ENCODE results near the gene TMEM63A. TPM values are rescaled to one million over a fixed set of nuclear protein-coding genes. Genes with fewer than 3 reads are reported as not detected.
"Not testable (repeated sequence)": the region's sequence is repeated elsewhere in the genome, so short reads cannot be mapped to it uniquely, and the experiment has no call there.

TMEM63A gene
- total RNA-seq, 2 experiments from 2014 or later: 197 to 211 TPM

DNA sequence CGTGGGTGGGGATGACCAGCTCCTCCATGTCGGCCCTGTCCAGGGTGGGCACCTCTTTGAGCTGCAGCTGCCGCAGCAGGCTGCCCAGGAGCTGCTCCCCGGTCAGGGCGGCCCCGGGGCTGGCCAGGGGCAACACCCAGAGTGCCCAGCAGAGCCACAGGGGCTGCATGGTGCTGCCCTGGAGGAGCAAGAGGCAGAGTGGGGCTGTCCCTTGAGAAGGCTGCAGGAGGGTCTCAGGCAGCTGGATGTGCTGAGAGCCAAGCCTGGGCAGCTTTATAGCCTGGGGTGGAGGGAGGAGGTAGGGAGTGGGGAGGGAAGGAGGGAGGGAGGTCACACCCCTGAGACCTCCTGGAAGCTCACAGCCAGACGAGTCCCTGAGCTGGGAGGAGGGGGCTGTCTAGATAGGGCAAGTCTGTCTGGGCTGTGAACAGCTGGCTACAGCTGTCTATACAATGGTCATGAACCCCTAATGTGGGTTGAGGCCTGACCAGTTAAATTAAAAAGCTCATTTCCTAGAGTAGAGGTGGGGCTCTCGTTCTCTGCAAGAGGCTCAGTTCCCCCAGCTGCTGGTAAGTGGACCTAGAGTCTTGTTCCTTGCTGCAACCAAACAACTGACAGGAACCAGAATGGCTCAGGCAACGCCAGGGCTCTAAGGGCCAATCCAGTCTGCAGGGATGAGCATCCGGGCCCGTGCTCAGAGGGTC is 6.9 kb upstream of the TMEM63A start, which contains the start of gene LEFTY1:
Gene LEFTY1 (minus strand): TSS at position 249 of the 704 bp plus-strand sequence. CDS start 80 bp downstream, at position 169.
- CTCF ChIA-PET: interaction anchor here (0.6 to 2.3 kb wide), 6 partner anchors 11 to 414 kb away, joined by 3 to 7 read pairs (median 5); no protein-coding TSS in a partner anchor
- H3K4me3 Mint-ChIP-seq: no peak within 1 kb of the TSS

DNA sequence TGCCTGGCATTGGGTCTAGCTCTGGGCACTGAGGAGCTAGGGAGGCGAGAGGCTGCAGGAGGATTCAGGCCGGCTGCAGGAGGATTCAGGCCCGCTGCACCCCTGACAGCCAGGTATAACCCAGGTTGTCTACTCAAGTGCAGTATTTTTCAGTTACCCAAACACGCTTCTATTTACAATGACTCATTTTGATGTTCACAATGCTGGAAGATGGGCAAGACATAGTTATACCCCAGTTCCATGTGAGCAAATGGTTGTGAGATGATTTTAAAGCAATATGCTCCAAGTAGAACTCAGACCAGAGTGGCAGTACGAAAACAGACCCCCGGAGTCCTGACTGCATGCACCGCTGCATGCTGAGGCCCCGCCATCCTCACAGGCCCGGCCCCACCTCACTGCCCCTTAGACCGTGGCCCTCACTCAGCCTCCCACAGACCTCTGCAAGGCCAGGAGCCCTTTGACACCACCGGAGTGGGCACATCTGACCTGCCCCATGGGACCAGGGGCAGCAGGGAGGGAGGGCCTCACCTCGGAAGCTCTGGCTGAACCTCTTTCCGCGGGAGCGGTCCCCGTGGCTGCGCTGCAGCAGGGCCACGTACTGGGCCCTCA is 6.2 kb upstream of the TMEM63A start:
- peaks cover 9% of the 10 kb centered on the region for H3K27me3 Mint-ChIP-seq
- H3K4me3 Mint-ChIP-seq: no peak overlapping the region
- H3K4me1 Mint-ChIP-seq: peaks cover 25% of the 10 kb centered on the region
- H3K27ac Mint-ChIP-seq: no peak overlapping the region
- no peaks in the 10 kb centered on the region for H3K9me3 Mint-ChIP-seq
- H3K36me3 Mint-ChIP-seq (ENCODE audit: low read depth): no peaks in the 10 kb centered on the region
- ChIA-PET CTCF (interaction anchor here (1.8 to 2.0 kb wide), 3 partner anchors 10 to 413 kb away, joined by 5 to 7 read pairs (median 7); no protein-coding TSS in a partner anchor), POLR2A (no interaction called here)
- DNase-seq: no peak

More for the DNA sequence above, 6.9 kb upstream of the TMEM63A start, which contains the start of gene LEFTY1:
- Mint-ChIP-seq H3K27ac (peak within 1 kb of the TSS; percentile 62), H3K36me3 (ENCODE audit: low read depth) (peaks cover 1% of the 10 kb centered on the region), H3K9me3 (no peaks in the 10 kb centered on the region), H3K27me3 (peaks cover 10% of the 10 kb centered on the region), H3K4me1 (peaks cover 25% of the 10 kb centered on the region)
- DNase-seq: no peak
- POLR2A ChIA-PET: no interaction called here

DNA sequence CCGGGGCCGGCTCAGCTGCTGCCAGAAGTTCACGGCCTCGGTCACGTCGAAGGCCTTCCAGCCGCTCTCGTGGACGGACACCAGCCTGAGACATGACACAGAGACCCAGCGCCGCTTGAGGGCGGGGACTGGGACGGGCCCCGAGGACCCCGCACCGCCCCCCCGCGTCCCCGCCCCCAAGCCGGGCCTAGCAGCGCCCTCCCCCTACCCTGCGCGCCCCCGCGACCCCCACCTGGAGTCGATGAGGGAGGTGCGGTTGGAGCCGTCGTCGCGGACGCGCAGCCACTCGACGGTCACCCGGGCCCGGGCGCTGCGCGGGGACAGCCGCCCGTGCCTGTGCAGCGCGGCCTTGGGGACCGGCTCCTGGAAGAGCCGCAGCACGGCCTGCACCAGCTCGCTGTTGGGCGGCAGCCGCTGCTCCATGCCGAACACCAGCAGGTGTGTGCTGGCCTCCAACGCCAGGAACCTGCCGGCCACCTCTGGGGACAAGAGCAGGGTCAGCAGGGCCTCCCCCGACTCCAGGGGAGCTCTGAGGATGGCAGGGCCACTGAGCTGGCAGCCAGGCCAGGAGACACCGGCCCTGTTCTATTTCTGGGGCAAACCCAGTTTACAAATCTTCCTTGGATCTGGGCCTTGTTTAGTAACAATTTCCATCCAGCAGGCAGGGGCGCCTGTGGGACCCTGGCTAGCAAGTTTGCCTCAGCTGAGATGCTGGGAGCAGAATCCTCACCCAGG is 5.5 kb upstream of the TMEM63A start:
- DNase-seq; H3K36me3 Mint-ChIP-seq (ENCODE audit: low read depth); POLR2A ChIA-PET: not testable (repeated sequence)

GRCh38 chr1:225887030-225887314 is 4.8 kb upstream of the TMEM63A start:
- Mint-ChIP-seq H3K9me3 (no peaks in the 10 kb centered on the region), H3K4me3 (no peak overlapping the region), H3K27me3 (peaks cover 9% of the 10 kb centered on the region), H3K36me3 (ENCODE audit: low read depth) (no peaks in the 10 kb centered on the region), H3K4me1 (peaks cover 28% of the 10 kb centered on the region), H3K27ac (no peak overlapping the region)
- ChIA-PET CTCF (no interaction called here), POLR2A (no interaction called here)
- no peak for DNase-seq

More for the DNA sequence above, 5.5 kb upstream of the TMEM63A start:
- CTCF ChIA-PET: interaction anchor here (1.8 kb wide), 1 partner anchor 10 kb away, joined by 7 read pairs; no protein-coding TSS in a partner anchor
- peaks cover 28% of the 10 kb centered on the region for H3K4me1 Mint-ChIP-seq
- H3K27me3 Mint-ChIP-seq, H3K4me3 Mint-ChIP-seq, H3K27ac Mint-ChIP-seq, H3K9me3 Mint-ChIP-seq: not testable (repeated sequence)

- Mint-ChIP-seq H3K4me3 (no peak overlapping the region), H3K4me1 (peaks cover 23% of the 10 kb centered on the region), H3K36me3 (ENCODE audit: low read depth) (no peaks in the 10 kb centered on the region), H3K9me3 (no peaks in the 10 kb centered on the region), H3K27ac (no peak overlapping the region), H3K27me3 (peaks cover 9% of the 10 kb centered on the region)
- CTCF ChIA-PET: no interaction called here
- POLR2A ChIA-PET: no interaction called here
- no peak for DNase-seq
Measured at GRCh38 chr1:225886159-225887029, 4.2 kb upstream of the TMEM63A start.

- Mint-ChIP-seq H3K36me3 (ENCODE audit: low read depth) (peaks cover 7% of the 10 kb centered on the region), H3K9me3 (no peaks in the 10 kb centered on the region)
- CTCF ChIA-PET: interaction anchor here (0.5 to 1.2 kb wide), 4 partner anchors 12 to 292 kb away, joined by 3 to 5 read pairs (median 3); no protein-coding TSS in a partner anchor
Measured at GRCh38 chr1:225885336-225885735, 3.2 kb upstream of the TMEM63A start.

GRCh38 chr1:225883616-225884265 is 1.6 kb upstream of the TMEM63A start:
- Mint-ChIP-seq H3K4me3 (peak overlapping the region; percentile 90), H3K27me3 (peaks cover 9% of the 10 kb centered on the region), H3K9me3 (no peaks in the 10 kb centered on the region), H3K4me1 (peaks cover 33% of the 10 kb centered on the region), H3K36me3 (ENCODE audit: low read depth) (peaks cover 23% of the 10 kb centered on the region), H3K27ac (peak overlapping the region; percentile 27)
- CTCF ChIA-PET: interaction anchor here (1.1 to 4.7 kb wide), 5 partner anchors 11 to 106 kb away, joined by 3 to 35 read pairs (median 6); partner anchors contain the start of gene SRP9
- no peak for DNase-seq
- POLR2A ChIA-PET: interaction anchor here (1.1 kb wide), 1 partner anchor 18 kb away, joined by 6 read pairs; no protein-coding TSS in a partner anchor

More at GRCh38 chr1:225885336-225885735, 3.2 kb upstream of the TMEM63A start:
- no peak overlapping the region for H3K4me3 Mint-ChIP-seq
- H3K4me1 Mint-ChIP-seq: peaks cover 25% of the 10 kb centered on the region
- no peak overlapping the region for H3K27ac Mint-ChIP-seq
- no peak for DNase-seq
- POLR2A ChIA-PET: interaction anchor here (0.6 to 1.1 kb wide), 2 partner anchors 12 to 114 kb away, joined by 3 read pairs; partner anchors contain the start of gene SDE2
- H3K27me3 Mint-ChIP-seq: peaks cover 9% of the 10 kb centered on the region

GRCh38 chr1:225882694-225883615 is 775 bp upstream of the TMEM63A start:
- ChIA-PET POLR2A (interaction anchor here (0.6 to 1.1 kb wide), 3 partner anchors 17 to 369 kb away, joined by 3 to 6 read pairs (median 3); no protein-coding TSS in a partner anchor), CTCF (interaction anchor here (0.8 to 4.7 kb wide), 12 partner anchors 8 to 132 kb away, joined by 3 to 35 read pairs (median 4); partner anchors contain the start of gene SRP9)
- peak overlapping the region; percentile 90 for H3K4me3 Mint-ChIP-seq
- peaks cover 41% of the 10 kb centered on the region for H3K4me1 Mint-ChIP-seq
- H3K27me3 Mint-ChIP-seq: peaks cover 8% of the 10 kb centered on the region
- H3K9me3 Mint-ChIP-seq: no peaks in the 10 kb centered on the region
- H3K36me3 Mint-ChIP-seq (ENCODE audit: low read depth): peaks cover 29% of the 10 kb centered on the region
- DNase-seq: peak; percentile 35
- H3K27ac Mint-ChIP-seq: peak overlapping the region; percentile 91

DNA sequence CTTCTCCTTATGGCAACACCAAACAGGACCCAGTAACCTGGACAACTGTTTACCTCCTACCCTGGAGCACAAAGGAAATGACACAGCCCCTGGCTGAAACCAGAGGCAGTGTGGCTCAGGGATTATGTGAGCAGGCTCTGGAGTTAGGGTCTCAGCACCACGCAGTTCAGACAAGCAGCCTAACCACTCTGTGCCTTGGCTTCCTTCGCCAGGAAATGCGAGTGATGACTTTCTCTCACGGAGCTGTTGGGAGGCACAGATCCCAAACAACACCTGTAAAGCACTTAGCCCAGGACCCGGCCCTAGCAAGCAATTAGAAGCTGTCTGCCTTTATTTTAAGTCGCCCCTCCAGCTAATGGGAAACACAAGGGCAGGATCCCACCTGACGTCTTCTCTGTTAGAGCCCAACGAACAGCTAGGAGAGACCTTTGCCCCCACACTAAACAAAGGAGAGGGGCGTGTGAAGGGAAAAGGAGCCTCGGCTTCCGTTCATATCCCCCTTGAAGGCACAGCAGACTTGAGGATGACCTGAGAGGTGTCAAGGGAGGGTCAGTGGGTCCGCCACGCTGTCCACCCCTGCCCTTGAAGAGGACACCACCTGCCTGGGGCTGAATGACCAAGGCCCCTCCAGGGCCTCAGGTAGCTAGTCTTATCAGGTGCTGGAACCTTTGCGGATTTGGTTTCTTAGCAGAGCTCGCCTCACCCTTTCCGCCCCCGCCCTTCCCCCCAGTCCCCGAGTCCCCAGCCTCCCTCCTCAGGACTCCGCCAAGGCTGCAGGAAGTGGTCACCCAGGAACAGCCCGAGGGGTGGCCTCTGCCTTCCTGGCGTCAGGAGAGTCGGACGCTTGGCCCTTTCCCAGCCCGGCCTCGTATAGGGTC is 860 bp downstream of the TMEM63A start:
- POLR2A ChIA-PET: interaction anchor here (1.0 to 1.6 kb wide), 2 partner anchors 39 to 104 kb away, joined by 3 to 6 read pairs; partner anchors contain the start of gene SRP9
- DNase-seq: peak; percentile 65
- Mint-ChIP-seq H3K4me3 (peak overlapping the region; percentile 90), H3K4me1 (peaks cover 58% of the 10 kb centered on the region), H3K27me3 (peaks cover 5% of the 10 kb centered on the region), H3K27ac (peak overlapping the region; percentile 91), H3K9me3 (no peaks in the 10 kb centered on the region), H3K36me3 (ENCODE audit: low read depth) (peaks cover 46% of the 10 kb centered on the region)
- CTCF ChIA-PET: interaction anchor here (0.9 to 4.7 kb wide), 6 partner anchors 9 to 109 kb away, joined by 3 to 35 read pairs (median 4); partner anchors contain the start of gene SRP9

- no peak for DNase-seq
- Mint-ChIP-seq H3K27ac (peak overlapping the region; percentile 91), H3K9me3 (no peaks in the 10 kb centered on the region), H3K27me3 (peaks cover 5% of the 10 kb centered on the region), H3K4me1 (peaks cover 64% of the 10 kb centered on the region), H3K4me3 (peak overlapping the region; percentile 90), H3K36me3 (ENCODE audit: low read depth) (peaks cover 50% of the 10 kb centered on the region)
- CTCF ChIA-PET: interaction anchor here (0.9 to 4.7 kb wide), 4 partner anchors 9 to 109 kb away, joined by 3 to 35 read pairs (median 4); partner anchors contain the start of gene SRP9
- POLR2A ChIA-PET: interaction anchor here (1.6 kb wide), 1 partner anchor 103 kb away, joined by 6 read pairs; the partner anchor contains the start of gene SRP9
Measured at GRCh38 chr1:225880636-225881035, 1.5 kb downstream of the TMEM63A start.
